Omental fat pad (tissue), 4 donors: ENCODE data around the gene ZNF554. TPM values are rescaled to one million over a fixed set of nuclear protein-coding genes. Genes with fewer than 3 reads are reported as not detected.

ENCODE experiments used
- ATAC-seq: fragments of 150-250 bp; one replicate; pipeline ENCODE4 v1.9.1; 2016; ENCODE audit warnings: mild to moderate bottlenecking, moderate library complexity; ENCODE audit not compliant: low FRiP score
- DNase-seq: peaks from one replicate; pipeline ENCODE4 v3.0.0-alpha.2; 2019; ENCODE audit warnings: low spot score
- total RNA-seq, 4 donors: library from RNA; depleted of rRNA; stranded (reverse); fragments of >200 nt; gene quantifications; one replicate each; pipeline ENCODE4 v1.1.0, GENCODE V29; 2016
- TF ChIP-seq, protein P1 (sequence below), 3 donors: fragments of 450-650 bp; IDR thresholded peaks; one replicate each; pipeline ENCODE4 v1.5.1; 2016 to 2017; ENCODE audit warnings: antibody characterized with exemption in 3 of 3, mild to moderate bottlenecking in 3 of 3, moderate library complexity in 2 of 3

ZNF554 gene
- total RNA-seq, 4 donors from 2014 or later: 0.84 to 4.0 (median 3.1) TPM

DNA sequence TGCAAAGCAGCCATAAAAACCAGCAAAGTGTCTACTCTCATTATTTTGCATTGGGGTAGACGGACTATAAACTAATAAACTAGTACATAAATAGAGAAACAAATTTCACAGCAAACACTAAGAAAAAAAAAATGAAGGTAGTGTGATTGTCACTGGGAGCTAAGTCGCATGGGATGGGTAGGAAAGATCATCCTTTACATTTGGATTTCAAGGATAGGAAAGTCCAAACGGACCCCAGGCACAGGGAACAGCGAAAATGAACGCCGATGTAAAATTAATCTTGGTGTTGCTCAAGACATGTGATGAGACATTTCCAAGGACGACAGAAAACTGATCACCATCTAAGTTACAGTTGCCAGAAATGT lies 35.9 kb upstream of the ZNF554 start:
- ATAC-seq: no peak
- DNase-seq: no peak
- TF ChIP-seq, protein P1, sequence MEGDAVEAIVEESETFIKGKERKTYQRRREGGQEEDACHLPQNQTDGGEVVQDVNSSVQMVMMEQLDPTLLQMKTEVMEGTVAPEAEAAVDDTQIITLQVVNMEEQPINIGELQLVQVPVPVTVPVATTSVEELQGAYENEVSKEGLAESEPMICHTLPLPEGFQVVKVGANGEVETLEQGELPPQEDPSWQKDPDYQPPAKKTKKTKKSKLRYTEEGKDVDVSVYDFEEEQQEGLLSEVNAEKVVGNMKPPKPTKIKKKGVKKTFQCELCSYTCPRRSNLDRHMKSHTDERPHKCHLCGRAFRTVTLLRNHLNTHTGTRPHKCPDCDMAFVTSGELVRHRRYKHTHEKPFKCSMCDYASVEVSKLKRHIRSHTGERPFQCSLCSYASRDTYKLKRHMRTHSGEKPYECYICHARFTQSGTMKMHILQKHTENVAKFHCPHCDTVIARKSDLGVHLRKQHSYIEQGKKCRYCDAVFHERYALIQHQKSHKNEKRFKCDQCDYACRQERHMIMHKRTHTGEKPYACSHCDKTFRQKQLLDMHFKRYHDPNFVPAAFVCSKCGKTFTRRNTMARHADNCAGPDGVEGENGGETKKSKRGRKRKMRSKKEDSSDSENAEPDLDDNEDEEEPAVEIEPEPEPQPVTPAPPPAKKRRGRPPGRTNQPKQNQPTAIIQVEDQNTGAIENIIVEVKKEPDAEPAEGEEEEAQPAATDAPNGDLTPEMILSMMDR (IDR thresholded peaks at IDR 0.05): no peak

DNA sequence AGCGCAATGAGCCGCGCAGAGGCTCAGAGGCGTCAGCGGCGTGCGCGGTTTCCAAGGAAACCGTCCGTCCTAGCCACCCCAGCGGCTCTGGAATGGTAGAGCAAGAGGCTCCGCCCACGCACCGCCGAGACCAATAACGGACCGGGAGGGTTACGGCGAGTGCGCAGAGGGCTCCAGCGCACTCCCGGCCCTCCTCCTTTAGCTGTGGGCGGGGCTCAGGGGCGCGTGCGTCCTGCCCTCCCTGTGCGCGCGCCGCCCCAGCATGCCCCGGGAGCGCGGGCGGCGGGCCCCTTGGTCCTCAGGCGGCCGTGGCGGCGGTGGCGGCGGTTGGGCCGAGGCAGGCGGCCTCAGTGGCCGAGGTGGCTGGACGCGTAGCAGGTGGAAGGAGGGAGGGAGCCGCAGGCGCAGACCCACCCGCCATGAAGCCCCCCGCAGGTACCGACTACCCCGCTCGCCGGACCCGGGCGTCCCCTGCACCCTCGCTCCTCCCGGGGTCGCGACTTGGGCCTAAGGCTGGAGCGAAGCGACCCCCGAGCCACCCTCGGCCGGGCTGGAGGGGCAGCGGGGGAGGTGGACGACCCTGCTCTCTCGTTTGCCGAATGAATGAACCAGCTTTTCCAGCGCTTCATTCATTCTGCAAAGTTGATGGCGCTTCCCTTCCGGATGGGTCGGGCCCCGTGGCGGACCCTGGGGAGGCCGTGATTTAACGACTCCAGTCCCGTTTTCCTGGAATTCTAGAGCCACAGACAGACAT lies 34.2 kb upstream of the ZNF554 start, which contains the start of gene THOP1:
THOP1 (plus strand) TSS at position 260 of the 754 bp plus-strand sequence; CDS start at position 420, 160 bp downstream.
- TF ChIP-seq, protein P1 (IDR thresholded peaks at IDR 0.05): no peak
- ATAC-seq (peak; percentile 89), DNase-seq (peak; percentile 95)

DNA sequence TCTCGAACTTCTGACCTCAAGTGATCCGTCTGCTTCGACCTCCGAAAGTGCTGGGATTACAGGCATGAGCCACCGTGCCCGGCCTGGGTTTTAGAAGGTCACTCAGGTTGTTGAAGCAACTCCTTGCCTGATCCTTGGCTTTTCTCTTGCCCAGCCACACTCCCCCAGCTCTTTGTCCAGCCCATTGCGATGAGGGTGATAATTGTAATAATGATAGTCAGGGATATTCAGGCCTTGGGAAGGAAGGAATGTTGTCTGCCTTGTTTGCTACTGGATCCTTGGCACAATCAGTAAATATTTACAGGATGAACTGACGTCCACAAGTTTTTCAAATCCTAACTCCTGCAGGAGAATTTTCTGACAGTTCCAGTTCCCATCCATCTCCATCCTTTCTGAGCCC lies 32.6 kb upstream of the ZNF554 start:
- no peak for DNase-seq
- TF ChIP-seq, protein P1 (IDR thresholded peaks at IDR 0.05): no peak
- ATAC-seq: no peak

DNA sequence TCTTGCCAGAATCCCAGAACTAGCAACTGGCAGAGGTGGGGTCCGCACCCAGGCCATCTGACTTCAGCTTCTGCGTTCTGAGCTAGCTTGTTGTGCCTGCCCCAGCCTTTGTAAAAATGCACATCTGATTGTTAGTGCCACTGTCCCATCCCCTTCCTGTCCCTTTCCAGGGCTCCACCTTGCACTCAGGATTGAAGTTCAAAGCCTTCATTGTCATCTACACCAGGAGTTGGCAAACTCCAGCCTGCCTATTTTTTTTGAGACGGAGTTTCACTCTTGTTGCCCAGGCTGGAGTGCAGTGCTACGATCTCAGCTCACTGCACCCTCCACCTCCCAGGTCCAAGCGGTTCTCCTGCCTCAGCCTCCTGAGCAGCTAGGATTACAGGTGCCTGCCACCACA lies 31.4 kb upstream of the ZNF554 start:
- no peak for DNase-seq
- no peak for ATAC-seq
- TF ChIP-seq, protein P1 (IDR thresholded peaks at IDR 0.05): no peak

DNA sequence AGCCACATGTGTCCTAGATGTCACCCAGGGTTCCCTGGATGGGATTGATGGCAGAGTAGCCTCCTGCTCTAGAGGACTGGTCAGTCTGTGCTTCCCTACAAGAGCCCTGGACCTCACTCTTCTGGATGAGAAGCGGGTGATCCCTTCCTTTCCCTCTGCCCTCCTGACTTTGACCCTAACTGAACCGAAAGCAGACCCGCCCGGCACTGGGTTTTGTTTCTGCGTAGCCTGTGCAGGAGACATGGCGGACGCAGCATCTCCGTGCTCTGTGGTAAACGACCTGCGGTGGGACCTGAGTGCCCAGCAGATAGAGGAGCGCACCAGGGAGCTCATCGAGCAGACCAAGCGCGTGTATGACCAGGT lies 29.5 kb upstream of the ZNF554 start:
- DNase-seq (no peak), ATAC-seq (no peak)
- TF ChIP-seq, protein P1 (IDR thresholded peaks at IDR 0.05): no peak

DNA sequence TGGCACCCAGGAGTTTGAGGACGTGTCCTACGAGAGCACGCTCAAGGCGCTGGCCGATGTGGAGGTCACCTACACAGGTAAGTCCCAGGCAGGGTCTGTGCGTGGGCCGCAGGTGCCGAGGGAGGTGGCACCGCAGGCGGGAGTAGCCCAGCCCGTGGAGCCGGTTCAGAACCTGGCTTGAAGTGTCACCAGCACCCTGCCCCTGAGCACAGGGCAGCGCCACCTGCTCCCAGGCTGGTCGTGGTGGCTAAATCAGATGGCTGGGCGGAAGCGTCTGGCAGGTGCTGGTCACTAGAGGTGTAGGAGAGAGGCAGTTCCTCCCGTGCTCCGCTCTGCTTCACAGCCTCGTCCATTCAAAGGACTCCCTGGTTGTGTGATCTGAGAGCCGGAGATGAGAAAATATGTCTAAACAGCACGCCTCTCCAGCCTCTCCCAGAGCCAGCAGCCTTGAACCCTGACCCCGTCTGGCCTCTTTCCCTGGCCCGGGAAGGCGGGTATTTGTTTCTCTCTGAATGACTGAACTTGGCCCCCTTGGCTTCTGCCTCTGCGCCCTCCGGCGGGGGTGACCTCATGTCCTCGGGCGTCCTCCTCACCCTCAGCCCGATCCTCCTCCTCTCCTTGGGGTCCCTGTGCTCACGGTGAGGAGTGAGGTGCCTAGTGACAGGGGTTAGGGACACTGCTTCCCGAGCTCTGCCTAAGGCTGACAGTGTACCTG lies 29.0 kb upstream of the ZNF554 start:
- ATAC-seq (no peak), DNase-seq (no peak)
- TF ChIP-seq, protein P1 (IDR thresholded peaks at IDR 0.05): no peak

DNA sequence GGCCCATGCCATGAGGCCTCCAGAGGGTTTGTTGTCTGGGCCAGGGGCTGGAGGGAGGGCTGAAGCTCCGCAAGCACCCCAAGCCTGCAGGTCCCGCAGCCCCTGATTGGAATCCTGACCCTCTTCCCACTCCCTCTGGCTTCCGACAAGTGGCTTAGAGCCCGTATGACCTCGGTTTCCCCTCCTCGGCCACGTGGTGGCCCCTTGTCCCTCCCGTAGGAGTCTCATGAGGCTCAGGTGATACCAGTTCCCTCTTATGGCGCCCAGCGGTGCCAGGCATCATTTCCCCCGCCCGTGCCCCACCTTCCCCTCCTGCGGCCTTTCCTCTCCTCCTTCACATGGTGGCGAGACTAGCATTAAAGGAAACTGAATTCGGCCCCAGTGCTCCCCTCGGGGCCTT lies 28.2 kb upstream of the ZNF554 start:
- ATAC-seq: no peak

More for the DNA sequence above, 28.2 kb upstream of the ZNF554 start:
- DNase-seq: no peak
- TF ChIP-seq, protein P1 (IDR thresholded peaks at IDR 0.05): no peak
